ENCODE data around the gene GAS2L1.

The GAS2L1 gene

DNA sequence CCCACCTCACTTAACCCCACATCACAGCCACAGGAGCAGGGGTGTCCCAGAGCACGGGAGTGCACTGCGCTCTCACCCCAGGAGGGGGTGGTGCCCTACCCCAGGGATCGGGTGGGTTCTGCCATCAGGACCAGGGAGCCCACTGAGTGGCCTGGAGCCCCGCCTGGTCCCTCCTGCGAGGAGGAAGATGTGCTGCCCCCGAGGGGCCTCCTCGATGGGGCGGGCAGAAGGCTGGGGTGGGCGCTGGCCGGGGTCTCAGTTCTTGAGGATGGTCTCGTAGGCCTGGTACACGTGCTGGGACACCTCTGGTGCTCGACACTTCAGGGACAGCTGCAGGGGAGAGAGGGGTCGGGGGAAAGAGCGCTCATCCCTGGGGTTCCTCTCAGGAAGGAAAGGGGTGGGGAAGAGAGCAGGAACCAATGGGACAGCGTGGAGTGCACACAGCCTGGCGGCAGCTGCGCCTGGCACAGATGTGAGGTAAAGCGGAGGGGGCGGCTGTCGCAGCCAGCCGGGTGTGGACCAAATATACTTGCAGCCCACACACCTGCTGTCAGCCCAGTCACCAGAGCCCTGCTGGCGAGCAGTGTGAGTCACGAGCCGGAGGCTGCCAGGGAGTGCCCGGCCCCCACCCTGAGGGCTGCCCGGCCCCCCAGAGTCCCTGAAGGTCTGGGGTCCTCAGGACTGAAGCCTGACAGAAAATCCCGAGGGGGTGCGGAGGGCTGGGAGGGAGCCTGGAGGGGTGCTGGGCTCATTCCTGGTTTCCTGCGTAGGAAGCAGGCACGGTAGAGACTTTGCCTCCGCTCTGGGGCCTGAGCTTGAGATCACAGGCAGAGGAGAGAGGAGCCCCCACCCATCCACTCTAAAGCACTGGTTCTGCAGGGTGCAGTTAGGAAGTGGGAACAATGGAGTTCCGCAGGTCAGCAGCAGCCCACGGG, 22.4 kb downstream of the GAS2L1 start:
- DNase-seq: no peak

DNA sequence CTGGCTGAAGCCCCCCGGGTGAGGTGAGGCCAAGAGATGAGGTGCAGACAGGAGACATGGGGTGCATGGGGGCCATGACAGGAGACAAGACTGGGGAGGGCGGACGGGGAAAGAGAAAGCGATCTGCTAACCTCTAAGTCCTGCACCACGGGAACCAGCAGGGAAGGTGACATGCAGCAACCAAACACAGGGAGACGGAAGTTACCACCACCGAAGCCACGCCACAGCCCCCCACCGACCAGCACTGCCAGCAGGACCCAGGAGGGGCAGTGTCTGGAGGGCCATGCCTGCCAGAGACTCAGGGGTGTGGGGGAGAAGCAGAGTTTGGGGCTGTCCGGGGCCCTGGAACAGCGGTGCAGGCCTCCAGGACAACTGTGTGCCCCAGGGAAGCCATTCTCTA, 23.1 kb downstream of the GAS2L1 start:
- no peak for DNase-seq

DNA sequence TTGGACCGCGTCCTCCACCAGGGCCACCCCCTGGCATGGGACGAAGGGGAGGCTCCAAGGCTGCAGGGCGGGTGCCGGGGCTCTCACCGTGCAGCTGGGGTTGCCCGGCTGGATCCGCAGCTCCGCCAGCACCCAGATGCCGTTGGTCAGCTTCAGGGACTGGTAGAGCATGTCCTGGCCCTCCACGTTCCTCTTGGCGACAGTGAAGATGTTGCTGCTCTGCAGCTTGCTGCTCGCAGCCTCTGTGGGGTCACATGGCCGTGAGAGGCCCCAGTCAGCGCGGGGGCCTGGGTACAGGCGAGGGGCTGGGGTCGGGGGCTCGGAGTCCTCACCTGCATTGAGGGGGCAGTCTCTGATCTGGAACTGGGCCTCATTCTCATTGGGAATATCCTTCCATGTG, 23.8 kb downstream of the GAS2L1 start:
- no peak for DNase-seq

DNA sequence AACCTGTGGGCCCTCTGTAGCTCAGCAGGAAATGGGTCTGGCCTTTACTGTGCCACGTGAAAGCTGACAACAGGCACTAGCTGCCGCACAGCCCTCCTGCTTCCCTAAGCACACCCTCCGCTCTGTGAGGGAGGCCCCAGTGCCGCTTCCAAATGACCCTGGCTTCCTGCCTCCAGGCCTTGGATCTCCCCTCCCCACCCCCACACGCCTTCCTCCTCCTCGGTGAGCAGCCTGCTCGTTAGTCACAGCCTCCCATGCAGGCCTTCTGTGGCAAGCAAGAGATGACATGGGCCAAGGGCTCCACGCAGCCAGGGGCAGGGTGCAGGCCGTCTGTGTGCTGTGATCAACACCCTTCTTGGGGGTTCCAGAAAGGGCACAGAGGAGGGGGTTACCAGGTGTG, 24.3 kb downstream of the GAS2L1 start:
- no peak for DNase-seq

DNA sequence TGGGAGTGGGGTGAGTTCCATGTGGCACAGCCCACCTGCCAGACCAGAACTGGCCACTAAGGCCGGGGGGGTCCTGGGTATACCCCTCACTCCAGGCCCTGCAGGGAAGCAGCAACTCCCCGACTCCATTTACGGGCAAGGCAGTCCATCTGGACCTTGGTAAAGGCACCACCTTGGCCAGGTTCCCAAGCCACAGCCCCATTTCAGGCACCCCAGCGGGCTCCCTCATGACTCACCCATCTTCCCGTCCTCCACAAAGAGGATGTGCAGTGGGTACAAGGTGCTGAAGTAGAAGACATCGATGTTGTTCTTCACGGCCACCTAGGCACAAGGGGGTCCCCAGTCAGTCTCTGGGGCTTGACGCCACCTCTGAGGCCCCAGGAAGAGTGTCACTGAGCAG, 24.8 kb downstream of the GAS2L1 start:
- no peak for DNase-seq

DNA sequence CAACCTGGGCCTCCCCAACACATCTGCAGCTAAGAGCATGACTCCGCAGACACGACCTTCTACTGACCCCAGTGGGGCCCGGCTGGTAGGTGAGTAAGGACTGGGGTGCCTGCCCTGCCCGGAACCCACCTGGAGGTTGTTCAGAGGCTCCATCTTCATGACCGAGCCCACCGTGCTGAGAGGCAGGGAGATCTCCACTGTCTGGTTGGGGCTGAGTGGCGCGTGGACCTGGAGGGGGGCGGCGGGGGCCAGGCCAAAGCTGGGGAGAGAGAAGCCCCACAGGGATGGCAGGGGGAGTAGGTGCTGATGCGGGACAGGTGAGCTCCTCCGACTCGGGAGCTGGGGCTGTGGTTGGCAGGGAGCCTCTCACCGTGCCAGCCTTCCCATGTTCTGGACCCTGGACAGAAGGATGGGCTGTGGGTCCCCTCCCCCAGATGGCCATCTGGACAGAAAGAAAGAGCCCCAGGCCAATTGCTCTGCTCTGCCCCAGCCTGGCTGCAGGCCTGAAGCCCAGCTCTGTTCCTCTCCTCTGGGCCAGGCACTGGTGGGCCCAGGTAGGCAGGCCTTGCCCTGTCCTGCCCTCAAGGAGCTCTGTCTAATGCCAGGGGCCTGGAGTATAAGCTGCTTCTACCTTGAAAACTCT, 25.3 kb downstream of the GAS2L1 start:
- no peak for DNase-seq

DNA sequence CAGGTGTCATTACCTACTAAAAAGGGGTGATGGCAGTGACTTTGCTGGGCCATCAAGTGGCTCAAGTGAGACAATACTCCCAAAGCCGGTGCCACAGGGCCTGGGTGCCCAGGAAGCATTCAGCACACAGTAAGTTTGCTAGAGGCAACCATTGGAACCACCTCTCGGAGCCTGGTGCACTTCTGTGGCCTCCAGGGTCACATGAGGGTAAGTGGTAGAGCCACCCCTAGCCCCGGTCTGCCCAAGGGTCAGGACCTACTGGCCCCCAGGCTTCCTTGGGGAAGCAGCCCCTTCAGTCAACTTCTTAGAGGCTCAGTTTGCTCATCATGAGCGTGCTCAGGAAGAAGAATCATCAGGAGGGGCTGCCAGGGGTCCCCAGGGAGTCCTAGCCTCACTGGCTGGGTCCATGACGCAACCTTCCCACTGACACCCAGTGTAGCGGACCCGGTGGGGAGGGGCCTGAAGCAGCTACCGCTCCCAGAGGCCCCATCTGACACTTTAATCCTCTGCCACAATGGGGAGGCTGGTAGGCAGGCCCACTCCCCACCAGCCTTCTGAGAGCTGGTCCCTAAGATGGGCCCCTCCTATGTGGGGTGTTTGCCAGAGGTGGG, 26.5 kb downstream of the GAS2L1 start:
- no peak for DNase-seq

DNA sequence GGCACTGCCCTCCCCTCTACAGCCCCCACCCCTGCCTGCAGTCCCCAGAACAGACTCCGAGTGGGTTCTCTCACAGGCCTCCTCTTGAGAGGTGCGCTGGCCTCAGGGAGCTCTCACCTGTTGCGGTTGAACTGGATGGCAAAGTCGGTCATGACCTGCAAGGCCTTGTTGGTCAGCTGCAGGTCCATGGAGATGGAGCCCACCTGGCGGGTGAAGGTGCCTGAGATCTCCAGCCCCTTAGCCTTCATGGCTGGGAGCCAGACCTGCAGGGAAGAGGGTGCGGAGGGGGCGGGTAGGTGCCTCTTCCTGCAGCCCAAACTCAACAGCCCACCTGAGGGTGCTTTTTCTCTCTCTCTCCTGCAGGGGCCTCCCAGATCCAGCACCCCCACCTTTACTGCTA, 27.7 kb downstream of the GAS2L1 start:
- no peak for DNase-seq

DNA sequence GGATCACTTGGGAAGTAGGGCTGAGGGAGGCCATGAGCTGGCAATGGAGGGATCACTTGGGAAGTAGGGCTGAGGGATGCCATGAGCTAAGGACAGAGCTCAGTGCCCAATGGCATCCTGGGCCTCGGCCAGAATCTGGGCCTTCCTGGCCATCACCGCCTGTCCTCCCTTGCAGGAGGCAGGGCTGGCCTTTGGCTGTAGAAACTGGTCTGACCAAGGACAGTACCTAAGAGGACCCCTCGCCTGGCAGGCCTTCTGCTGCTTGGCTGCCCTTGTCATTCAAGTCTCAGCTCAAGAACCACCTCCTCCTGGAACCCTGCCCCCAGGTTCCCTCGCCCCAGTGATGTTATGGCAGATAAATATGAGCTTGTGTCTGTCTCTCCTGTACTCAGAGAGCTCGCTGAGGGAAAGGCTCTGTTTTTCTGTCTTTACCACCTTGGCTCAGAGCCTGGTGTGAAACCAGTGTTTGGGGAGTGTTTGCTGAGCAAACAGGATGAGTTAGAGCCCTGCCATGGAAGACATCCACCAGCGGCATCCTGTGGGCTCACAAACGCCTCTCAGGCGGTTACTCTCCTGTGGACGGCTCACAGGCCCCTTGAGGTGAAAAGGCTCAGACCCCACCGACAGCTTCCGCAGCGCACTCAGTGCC, 28.4 kb downstream of the GAS2L1 start:
- DNase-seq: no peak

DNA sequence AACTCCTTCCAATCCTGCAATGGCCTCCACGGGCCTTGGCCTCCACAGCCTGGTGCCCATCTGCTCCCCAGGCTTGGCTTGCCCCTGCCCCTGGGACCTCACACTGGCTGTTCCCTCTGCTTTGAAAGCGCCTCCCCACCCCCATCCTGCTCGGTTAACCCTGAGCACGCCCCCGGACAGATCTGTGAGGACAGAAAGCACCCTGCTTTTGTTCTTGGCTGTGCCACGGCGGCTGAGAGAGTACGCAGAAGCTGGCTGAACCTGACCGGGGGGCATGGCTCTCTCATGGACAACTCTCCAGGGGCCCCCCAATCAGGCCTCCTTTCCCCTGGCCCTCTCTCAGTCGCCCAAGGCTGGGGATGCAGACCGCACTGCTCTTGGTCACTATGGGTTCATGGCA, 29.2 kb downstream of the GAS2L1 start:
- no peak for DNase-seq

DNA sequence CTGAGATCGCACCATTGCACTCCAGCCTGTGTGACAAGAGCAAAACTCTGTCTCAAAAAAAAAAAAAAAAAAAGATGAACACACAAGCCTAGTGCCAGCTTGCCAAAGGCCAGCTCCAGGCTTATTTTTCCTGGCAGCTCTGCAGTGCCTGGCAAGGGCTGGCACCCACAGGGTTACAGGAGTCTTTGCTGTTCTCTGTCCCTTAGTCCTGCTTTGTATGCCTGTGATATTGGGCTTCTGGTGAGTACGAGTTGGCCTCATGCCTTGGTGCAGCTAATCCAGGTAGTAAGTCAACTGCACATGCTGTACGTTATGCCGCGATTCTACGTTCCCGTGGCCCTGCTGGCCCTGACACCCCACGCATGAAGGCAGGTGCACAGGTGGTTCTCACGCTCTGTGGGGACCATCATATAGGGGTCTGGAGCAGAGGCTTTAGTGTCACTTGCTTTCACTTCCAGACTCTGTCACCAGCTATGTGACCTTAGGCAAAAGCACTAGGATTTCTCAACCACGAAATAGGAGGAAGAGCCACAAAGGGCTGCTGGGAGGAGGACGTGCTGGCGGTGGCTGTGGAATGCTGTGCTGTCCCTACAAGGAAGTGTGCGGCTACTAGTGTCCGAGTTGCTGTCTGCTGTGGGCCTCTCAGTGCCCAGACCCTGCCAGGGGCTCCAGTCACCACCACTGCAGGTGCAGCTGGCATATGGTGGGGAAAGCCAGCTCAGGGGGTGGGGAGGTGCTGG, 30.5 kb downstream of the GAS2L1 start:
- DNase-seq: no peak

DNA sequence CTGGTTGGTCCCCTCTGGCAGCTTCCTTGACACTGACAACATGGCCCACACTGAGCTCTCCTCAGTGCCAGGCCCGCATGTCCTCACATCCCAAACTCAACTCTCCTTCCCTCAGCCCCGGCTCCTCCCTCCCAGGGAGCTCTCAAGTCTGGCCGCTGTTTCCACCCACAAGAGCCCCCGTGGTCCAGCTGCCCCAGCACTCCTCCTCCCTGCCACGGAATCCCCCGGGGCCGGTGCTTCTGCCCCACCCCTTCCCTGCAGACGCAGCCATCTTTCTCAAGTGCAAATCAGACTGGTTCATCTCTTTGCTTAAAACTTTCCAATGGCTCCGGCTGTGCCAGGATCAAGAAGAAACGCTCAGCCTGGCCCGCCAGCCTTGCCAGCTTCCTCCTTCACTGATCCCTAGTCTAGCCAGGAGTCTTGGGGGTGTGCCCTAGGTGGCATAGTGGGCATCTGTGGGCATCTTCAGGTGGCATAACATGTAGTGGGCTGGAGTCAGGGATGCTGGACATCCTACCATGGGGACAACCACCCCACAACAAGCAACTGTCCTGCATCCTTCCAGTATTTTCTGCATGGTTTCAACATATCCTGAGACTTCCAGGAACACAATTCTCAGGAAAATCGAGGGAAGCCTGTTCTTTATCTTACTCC, 31.3 kb downstream of the GAS2L1 start:
- DNase-seq: no peak

DNA sequence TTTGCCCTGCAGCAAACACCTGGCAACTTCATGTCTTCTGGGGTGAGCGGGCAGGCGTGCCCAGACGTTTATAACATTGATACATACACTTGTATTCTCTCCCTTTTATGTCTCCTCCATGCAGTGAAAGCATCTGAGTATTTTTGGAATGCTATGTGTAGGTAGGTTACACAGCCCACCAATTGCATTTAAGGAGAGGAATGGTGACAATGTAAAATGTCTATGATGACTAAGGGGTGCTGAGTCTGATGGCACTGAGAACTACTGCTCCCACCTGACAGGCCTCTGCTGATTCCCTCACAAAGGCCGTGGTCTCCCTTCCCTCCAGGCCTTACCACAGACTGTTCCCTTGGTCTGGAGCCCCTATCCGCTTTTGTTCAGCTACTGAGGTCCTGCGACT, 31.9 kb downstream of the GAS2L1 start:
- DNase-seq: no peak

DNA sequence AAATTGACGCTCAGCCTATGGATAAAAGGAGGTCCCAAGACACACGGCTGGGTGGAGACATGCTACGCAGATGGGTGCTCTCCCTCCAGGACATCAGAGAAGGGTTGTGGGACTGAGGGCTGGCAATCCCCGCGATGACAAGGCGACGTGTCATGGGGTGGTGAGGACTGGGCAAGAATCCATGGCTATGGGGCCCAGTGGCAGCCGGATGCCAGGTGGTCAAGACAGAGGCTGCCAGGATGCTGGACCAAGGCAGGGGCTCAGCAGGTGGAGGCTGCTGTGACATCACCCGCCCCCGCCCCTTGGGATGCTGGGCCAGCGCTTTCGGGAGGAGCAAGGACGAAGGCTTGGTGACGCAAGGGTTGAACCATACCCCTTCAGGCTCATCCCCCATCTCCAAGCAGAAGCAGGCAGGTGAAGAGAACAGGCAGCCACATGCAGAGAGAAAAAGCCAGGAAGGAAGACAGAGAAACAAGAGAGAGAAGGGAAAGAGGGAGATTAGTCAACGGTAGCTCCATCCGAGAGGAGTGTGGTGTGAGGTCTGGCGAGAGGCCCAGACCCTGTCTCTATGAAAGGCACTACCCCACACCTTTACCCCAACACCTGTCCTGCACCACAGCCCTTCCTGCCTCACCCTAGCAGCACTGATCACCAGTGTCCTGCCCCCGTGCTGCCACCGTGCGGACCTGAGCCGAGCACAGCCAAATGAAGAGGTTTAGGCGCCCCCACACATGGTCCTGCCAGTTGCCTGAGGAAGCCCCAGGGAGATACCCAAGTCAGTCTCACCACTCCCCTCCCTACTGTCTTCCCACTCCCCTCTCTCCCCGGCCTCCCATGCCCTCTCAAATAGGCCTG, 33.2 kb downstream of the GAS2L1 start:
- DNase-seq: no peak

DNA sequence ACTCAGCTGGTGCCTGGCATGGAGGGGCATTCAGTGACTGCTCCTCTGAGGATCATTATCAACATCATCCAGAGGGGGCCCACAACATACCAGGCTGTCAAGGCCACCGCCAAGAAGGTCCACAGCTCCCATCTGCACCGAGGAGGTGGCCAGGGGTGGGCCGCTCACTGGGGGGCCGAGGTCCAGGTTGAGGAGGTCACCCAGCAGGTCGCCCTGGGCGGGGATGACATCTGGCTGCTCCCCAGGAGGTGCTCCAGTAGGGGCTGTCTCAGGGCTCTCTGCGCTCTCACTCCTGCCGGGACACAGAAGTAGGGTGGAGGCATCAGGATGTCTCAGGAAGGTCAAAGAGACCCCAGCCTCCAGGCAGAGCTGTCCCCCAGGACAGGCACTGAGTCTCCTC, 34.1 kb downstream of the GAS2L1 start:
- DNase-seq: no peak

DNA sequence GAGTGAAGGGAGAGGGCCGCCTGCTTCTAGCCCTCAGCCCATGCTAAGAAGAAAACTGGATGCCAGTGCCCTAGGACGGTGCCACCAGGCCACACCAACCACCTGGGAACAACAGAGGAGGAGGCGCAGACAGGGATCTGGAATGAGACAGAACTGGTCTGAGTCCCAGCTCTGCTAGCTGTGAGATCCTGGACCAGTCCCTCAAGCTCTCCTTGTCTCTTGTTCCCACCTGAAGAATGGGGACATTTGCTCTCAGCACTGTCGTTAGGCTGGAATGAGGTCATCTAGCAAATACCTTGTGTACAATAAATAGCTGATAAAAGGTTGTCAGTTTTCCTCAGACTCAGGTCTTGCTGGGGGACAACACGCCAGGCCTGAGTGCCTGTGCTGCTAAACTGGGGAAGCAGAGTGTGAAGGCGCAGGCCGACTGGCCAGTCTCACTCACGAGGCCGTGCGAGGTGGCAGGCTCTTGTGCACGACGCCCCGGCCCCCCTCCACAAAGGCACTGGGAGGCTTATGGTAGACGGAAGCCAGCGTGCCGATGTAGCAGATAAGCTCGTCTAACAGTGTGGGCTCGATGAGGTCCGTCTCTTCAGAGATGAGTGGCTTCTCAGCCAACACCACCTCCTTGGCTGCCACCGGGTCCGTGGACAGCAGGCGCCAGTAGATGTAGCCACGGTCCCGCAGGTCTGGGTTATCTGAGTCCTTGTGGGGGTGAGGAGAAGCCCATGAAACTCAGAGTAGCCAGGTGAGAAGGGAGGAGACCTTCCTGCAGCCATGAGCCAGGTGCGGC, 34.8 kb downstream of the GAS2L1 start:
- no peak for DNase-seq

DNA sequence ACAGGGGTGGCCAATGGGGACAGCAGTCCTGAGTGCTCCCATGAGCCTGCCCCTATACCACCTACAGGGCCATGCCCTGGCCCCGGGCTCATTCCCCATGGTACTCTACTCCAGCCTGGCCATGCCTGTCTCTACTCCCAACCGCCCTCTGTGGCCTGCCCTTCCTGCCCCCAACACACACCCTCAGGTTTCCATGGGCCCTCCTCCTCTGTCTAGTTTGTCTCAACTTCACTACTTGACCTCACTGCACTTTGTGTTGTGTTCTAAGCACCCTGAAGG, 35.3 kb downstream of the GAS2L1 start:
- no peak for DNase-seq

DNA sequence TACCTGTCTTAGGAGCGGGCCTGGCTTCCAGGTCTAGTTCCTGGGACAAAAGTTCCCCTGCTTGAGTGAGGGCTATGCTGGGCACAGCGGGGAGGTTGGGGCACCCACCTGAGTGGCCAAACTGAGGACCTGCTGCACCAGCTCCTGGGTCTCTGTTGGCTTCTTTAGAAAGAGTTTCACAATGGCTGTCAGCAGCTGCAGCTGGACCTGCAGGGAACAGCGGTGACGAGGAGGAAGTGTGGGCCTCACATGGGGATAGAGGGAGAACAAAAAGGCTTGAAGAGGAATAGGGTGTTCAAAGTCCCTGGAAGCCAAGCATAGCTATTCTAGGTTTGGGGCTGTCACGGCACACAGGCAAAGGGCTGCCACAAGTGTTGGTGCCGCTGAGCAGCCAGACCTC, 35.7 kb downstream of the GAS2L1 start:
- no peak for DNase-seq

DNA sequence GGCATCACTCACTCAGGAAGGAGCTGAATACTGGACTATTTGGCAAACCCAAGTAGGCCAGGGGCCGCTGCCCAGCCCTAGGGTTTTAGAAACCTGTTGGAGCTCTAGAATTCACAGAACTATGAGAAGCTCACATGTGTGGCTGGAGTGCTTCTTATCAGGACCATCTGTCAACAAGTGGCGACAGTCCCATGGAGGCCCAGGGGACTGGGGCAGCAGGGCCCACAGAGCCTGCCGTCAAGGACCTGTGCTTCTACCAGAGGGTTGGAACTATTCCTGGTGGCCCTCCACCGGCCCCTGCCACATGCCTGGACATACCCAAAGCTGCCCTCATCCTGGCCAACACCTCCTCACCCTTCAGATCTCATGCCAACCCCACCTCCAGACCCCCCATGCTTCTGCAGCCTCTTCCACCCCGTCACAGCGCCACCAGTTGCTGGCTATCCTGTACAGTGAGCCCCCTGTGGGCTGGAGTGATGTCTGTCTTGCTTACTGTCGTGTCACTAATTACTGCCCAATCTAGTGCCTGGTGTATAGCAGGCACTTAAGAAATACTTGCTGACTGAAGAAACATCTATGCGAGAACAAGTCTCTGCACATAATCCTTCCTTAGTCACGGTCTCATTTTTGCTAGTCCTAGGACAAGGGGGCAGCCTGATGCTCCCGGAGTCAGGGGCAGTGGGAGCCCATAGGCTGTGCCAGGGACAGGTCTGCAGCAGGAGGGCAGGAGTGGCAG, 36.3 kb downstream of the GAS2L1 start:
- DNase-seq: no peak

DNA sequence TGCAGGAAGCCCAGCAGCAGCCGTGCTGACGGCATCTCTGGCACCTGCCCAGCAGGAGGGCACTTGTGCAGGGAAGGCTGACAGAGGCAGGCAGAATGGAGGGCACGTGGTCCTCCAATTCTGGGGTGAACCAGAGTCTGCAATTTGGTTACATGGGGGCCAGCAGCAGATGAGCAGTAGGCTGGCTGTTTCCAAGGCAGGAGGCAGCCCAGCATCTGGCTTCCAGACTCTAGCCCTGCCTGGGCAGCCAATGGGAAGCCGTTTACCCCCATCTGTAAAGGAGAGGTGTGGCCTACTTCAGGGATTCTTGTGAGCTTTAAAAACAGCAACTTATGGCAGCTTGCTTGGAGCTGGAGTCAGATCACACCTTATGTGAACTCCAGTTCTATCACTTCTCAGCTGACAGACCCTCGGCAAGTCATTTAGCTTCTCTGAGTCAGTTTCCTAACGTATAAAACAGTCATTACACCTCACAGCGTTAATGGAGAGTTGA, 36.9 kb downstream of the GAS2L1 start:
- DNase-seq: no peak

Data from stimulated activated naive CD4-positive, alpha-beta T cell treated with Interleukin-2 at 50 U/mL for 16 hours (primary cell).